Uterus (tissue), 2 donors: ENCODE results near the gene RNGTT.

ENCODE experiments used
- CTCF ChIP-seq, 4 experiments: fragments of 200-600 bp in 2 of 4; fragments of 450-650 bp in 2 of 4; sonication (generic) in 2 of 4; IDR thresholded peaks; one replicate each; pipeline ENCODE4 v1.5.1; 2016 to 2019; ENCODE audit warnings: antibody characterized with exemption in 4 of 4, mild to moderate bottlenecking in 2 of 4, moderate library complexity in 1 of 4
- POLR2A ChIP-seq, 2 donors: fragments of 450-650 bp; IDR thresholded peaks; one replicate each; pipeline ENCODE4 v1.6.1; 2016; ENCODE audit warnings: antibody characterized with exemption in 2 of 2, mild to moderate bottlenecking in 1 of 2, moderate library complexity in 1 of 2

GRCh38 chr6:88864359-88865054 is 98.9 kb downstream of the RNGTT start:
- TF ChIP-seq CTCF (IDR thresholded peaks at IDR 0.05) = no peak
- no peak for TF ChIP-seq POLR2A (IDR thresholded peaks at IDR 0.05)
